NCI-H510A treated with DMSO at 0.1 percent for 48 hours (cell line): ENCODE data around the gene HPSE.
A peak's percentile ranks its signal among the peaks of the same experiment; 100 is the strongest.
"Not testable (repeated sequence)": the region's sequence is repeated elsewhere in the genome, so short reads cannot be mapped to it uniquely, and the experiment has no call there.

Experiments
- DNase-seq: peaks from one replicate; lab custom pipeline; 2025; lab: John Stamatoyannopoulos, UW

HPSE gene

GRCh38 chr4:83283181-83283580 lies 51.5 kb downstream of the HPSE start:
- DNase-seq = no peak

- DNase-seq = peak; percentile 63
Measured at GRCh38 chr4:83282049-83282535, 52.6 kb downstream of the HPSE start.

- peak; percentile 12 for DNase-seq
Measured at GRCh38 chr4:83281307-83281706, 53.3 kb downstream of the HPSE start.

- no peak for DNase-seq
Measured at GRCh38 chr4:83276299-83277040, 58.2 kb downstream of the HPSE start.

GRCh38 chr4:83273926-83274325 lies 60.7 kb downstream of the HPSE start:
- DNase-seq = not testable (repeated sequence)

GRCh38 chr4:83272900-83273299 lies 61.7 kb downstream of the HPSE start:
- DNase-seq = no peak

- no peak for DNase-seq
Measured at GRCh38 chr4:83269256-83269655, 65.4 kb downstream of the HPSE start.

- no peak for DNase-seq
Measured at GRCh38 chr4:83268491-83268890, 66.2 kb downstream of the HPSE start.

GRCh38 chr4:83267830-83268475 lies 66.7 kb downstream of the HPSE start:
- no peak for DNase-seq

GRCh38 chr4:83267121-83267829 lies 67.4 kb downstream of the HPSE start:
- DNase-seq = no peak

GRCh38 chr4:83266689-83267088 lies 68.0 kb downstream of the HPSE start:
- DNase-seq = no peak

- no peak for DNase-seq
Measured at GRCh38 chr4:83263106-83263505, 71.5 kb downstream of the HPSE start.

GRCh38 chr4:83262682-83263081 lies 72.0 kb downstream of the HPSE start:
- DNase-seq = no peak

GRCh38 chr4:83261307-83261706 lies 73.3 kb downstream of the HPSE start:
- DNase-seq = no peak

GRCh38 chr4:83259586-83259985 lies 75.1 kb downstream of the HPSE start:
- no peak for DNase-seq

GRCh38 chr4:83258461-83258860 lies 76.2 kb downstream of the HPSE start:
- no peak for DNase-seq

GRCh38 chr4:83257811-83258210 lies 76.8 kb downstream of the HPSE start:
- no peak for DNase-seq

- no peak for DNase-seq
Measured at GRCh38 chr4:83255584-83255983, 79.1 kb downstream of the HPSE start.

GRCh38 chr4:83252782-83253405 lies 81.8 kb downstream of the HPSE start:
- peak; percentile 78 for DNase-seq

GRCh38 chr4:83251447-83251830 lies 83.2 kb downstream of the HPSE start:
- no peak for DNase-seq

GRCh38 chr4:83250687-83251446 lies 83.8 kb downstream of the HPSE start:
- DNase-seq = no peak

- DNase-seq = no peak
Measured at GRCh38 chr4:83248486-83248885, 86.2 kb downstream of the HPSE start.
